Tibial nerve (tissue), 4 donors: Measurements from ENCODE around the gene NUMB.

Experiments used
- CTCF ChIP-seq, 5 experiments: fragments of 200-600 bp in 3 of 5; fragments of 450-650 bp in 2 of 5; sonication (generic) in 3 of 5; IDR thresholded peaks; one replicate each; pipeline ENCODE4 v1.5.1; 2016 to 2019; ENCODE audit warnings: antibody characterized with exemption in 5 of 5, mild to moderate bottlenecking in 3 of 5, moderate library complexity in 2 of 5
- EP300 ChIP-seq, 2 donors: sonication (generic); formaldehyde crosslinking; IDR thresholded peaks; one replicate each; pipeline ENCODE4 v1.6.1; 2017; ENCODE audit warnings: antibody characterized with exemption in 2 of 2, mild to moderate bottlenecking in 1 of 2

GRCh38 chr14:73325630-73326299 lies 132.6 kb downstream of the NUMB start:
- TF ChIP-seq EP300 (IDR thresholded peaks at IDR 0.05) (no peak), CTCF (IDR thresholded peaks at IDR 0.05) (no peak)
